ENCODE measurements around the gene PPTC7. TPM values are rescaled to one million over a fixed set of nuclear protein-coding genes. Genes with fewer than 3 reads are reported as not detected.

The PPTC7 gene
- total and polyA plus RNA-seq, 2 of the 13 experiments (the other 11 are each of a cell fraction or from before 2014, with no cell fraction given) = 4.8 to 12.3 TPM

- TF ChIP-seq ZNF691 (CRISPR knock-in tag; IDR thresholded peaks at IDR 0.05; ENCODE audit: borderline replicate concordance, low read depth) = peak; percentile 68; the same call in 1 of the 2 replicates
- peak; percentile 85 for TF ChIP-seq ZNF335 (CRISPR knock-in tag; IDR thresholded peaks at IDR 0.05)
- TF ChIP-seq IRF1 (CRISPR knock-in tag; IDR thresholded peaks at IDR 0.05; ENCODE audit: low read depth) = peak; percentile 85; the same call in 1 of the 2 replicates
- TF ChIP-seq ZNF251 (CRISPR knock-in tag; IDR thresholded peaks at IDR 0.05) = peak; percentile 84; the same call in 1 of the 2 replicates
- TF ChIP-seq FOXM1 (CRISPR knock-in tag; IDR thresholded peaks at IDR 0.05) = no peak
- TF ChIP-seq ZNF598 (CRISPR knock-in tag; IDR thresholded peaks at IDR 0.05; ENCODE audit: borderline replicate concordance) = peak; percentile 92; the same call in 1 of the 2 replicates
- TF ChIP-seq LBX2 (CRISPR knock-in tag; IDR thresholded peaks at IDR 0.05; ENCODE audit: borderline replicate concordance) = peak; percentile 94; the same call in 1 of the 2 replicates
- TF ChIP-seq ZNF614 (CRISPR knock-in tag; IDR thresholded peaks at IDR 0.05; ENCODE audit: borderline replicate concordance) = peak; percentile 83; the same call in 1 of the 2 replicates
- TF ChIP-seq MAFK (conservative IDR thresholded peaks at IDR 0.05 in 1 of 2, IDR thresholded peaks at IDR 0.05 in 1 of 2; ENCODE audit: low read length in 2 of 2) = no peak
- peak; percentile 90; the same call in 1 of the 2 replicates for TF ChIP-seq ZNF253 (CRISPR knock-in tag; IDR thresholded peaks at IDR 0.05; ENCODE audit: borderline replicate concordance)
- TF ChIP-seq DPF2 (CRISPR knock-in tag; IDR thresholded peaks at IDR 0.05; ENCODE audit: borderline replicate concordance, low read depth) = no peak
- peak; percentile 97; the same call in 1 of the 2 replicates for TF ChIP-seq THAP8 (CRISPR knock-in tag; IDR thresholded peaks at IDR 0.05; ENCODE audit: borderline replicate concordance)
- TF ChIP-seq ZNF746 (CRISPR knock-in tag; IDR thresholded peaks at IDR 0.05) = peak; percentile 48; the same call in 1 of the 2 replicates
- peak; percentile 83 for TF ChIP-seq JUN (CRISPR knock-in tag; IDR thresholded peaks at IDR 0.05)
- peak; percentile 55; the same call in 1 of the 2 replicates for TF ChIP-seq RNF219 (CRISPR knock-in tag; IDR thresholded peaks at IDR 0.05)
- no peak for TF ChIP-seq NONO (IDR thresholded peaks at IDR 0.05)
- peak; percentile 73 for TF ChIP-seq NONO (CRISPR knock-in tag; conservative IDR thresholded peaks at IDR 0.05)
- TF ChIP-seq TRIM24 (CRISPR knock-in tag; IDR thresholded peaks at IDR 0.05) = no peak
- peak; percentile 82 for TF ChIP-seq MED13 (CRISPR knock-in tag; IDR thresholded peaks at IDR 0.05)
- TF ChIP-seq ZNF367 (CRISPR knock-in tag; IDR thresholded peaks at IDR 0.05; ENCODE audit: borderline replicate concordance) = peak; percentile 54; the same call in 1 of the 2 replicates
- TF ChIP-seq ZSCAN29 (CRISPR knock-in tag; conservative IDR thresholded peaks at IDR 0.05) = peak; percentile 51; the same call in 1 of the 2 replicates
- TF ChIP-seq ZNF709 (CRISPR knock-in tag; IDR thresholded peaks at IDR 0.05) = peak; percentile 42
- peak; percentile 69 for TF ChIP-seq ZNF263 (CRISPR knock-in tag; IDR thresholded peaks at IDR 0.05)
- TF ChIP-seq RBAK (CRISPR knock-in tag; IDR thresholded peaks at IDR 0.05) = no peak
Measured at GRCh38 chr12:110501752-110502738, 81.1 kb downstream of the PPTC7 start, which contains the start of the genes RAD9B and VPS29 (continued).
